ENCODE results near the gene KRTAP2-1. TPM values are rescaled to one million over a fixed set of nuclear protein-coding genes. Genes with fewer than 3 reads are reported as not detected.

The KRTAP2-1 gene
- total RNA-seq, 4 donors from 2014 or later: not detected

DNA sequence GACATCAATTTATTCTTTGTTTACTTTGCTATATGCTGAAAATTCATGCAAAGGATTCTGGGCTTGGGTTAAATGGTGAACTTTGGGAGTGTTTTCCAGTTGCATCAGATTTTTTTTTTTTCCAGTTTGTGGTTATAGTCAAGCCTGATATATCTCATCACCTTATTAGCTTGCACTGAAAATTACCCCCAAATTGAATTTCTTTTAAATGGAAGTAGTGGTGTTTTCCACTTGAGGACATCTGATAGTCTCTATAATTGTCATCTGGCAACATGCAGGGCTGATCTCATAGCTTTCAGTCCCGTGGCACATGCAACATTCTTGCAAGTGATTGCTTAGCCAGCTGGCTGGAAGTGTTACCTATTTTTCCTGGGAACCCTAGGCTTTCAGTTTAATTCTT lies 33.5 kb downstream of the KRTAP2-1 start:
- TF ChIP-seq, protein P1, sequence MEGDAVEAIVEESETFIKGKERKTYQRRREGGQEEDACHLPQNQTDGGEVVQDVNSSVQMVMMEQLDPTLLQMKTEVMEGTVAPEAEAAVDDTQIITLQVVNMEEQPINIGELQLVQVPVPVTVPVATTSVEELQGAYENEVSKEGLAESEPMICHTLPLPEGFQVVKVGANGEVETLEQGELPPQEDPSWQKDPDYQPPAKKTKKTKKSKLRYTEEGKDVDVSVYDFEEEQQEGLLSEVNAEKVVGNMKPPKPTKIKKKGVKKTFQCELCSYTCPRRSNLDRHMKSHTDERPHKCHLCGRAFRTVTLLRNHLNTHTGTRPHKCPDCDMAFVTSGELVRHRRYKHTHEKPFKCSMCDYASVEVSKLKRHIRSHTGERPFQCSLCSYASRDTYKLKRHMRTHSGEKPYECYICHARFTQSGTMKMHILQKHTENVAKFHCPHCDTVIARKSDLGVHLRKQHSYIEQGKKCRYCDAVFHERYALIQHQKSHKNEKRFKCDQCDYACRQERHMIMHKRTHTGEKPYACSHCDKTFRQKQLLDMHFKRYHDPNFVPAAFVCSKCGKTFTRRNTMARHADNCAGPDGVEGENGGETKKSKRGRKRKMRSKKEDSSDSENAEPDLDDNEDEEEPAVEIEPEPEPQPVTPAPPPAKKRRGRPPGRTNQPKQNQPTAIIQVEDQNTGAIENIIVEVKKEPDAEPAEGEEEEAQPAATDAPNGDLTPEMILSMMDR (IDR thresholded peaks at IDR 0.05; ENCODE audit: low read depth): no peak

DNA sequence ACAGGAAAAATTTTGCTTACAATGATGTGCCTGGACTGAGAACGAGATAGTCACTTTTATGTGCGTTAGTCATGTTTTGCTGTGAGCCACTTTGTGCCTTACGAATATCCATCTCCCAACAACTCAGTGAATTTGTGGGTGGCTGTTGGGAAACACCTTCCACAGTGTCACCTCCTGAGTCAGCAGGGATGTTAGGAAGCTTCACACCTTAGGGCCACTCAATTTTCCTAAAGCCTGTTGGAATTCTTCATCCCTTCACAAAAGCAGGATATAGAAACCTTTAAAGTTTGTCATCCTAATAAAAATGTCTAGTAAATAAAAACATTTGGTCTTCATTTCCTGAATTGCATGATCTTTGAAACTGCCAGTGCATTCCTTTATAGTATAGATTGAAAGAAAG lies 33.9 kb downstream of the KRTAP2-1 start:
- TF ChIP-seq, protein P1 (IDR thresholded peaks at IDR 0.05; ENCODE audit: low read depth): no peak

DNA sequence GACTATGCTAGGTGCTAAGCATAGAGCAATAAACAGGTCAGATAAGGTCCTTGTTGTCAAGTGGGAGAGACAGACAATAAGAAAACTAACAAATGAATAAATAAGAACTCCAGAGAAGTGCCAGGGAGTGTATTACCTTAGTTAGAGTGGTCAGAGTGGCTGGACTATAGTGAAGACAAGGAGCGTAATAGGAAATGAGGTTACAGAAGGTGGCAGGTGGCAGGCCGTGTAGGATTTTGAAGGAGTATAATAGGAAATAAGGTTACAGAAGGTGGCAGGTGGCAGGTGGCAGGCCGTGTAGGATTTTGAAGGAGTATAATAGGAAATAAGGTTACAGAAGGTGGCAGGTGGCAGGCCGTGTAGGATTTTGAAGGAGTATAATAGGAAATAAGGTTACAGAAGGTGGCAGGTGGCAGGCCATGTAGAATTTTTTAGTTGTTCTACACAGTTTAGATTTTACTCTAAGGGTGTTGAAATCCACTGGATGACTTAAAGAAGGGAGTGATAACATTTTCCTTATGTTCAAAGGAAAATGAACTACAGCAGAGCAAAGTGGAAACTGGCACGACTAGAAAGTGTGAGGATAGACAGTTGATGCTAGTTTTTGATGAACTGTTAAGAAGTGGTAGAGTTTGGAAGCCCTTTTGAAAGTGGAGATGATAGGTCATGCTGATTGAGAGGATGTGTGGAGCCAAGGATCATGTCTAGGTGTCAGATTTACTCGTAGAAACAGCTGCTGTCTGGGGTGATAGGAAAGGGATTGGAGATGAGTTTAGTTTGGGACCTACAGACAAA lies 34.6 kb downstream of the KRTAP2-1 start:
- TF ChIP-seq, protein P1 (IDR thresholded peaks at IDR 0.05; ENCODE audit: low read depth): no peak

DNA sequence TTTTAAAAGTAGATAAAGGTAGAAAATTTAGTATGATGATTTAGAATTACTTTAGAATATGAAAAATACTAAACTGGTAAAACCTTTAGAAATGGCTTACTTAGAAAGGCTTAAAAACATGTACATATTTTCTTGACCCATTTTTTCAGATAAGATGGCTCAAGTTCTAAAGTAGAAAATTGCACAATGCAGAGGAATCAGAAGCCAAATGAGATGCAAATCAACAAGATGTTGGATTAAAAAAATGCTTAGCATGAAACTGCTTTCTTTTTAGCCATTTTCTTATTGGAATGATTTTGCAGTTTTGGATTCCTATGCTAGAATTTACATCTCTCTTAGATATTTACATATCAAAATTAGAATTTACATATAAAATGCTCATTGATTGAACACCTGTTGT lies 36.7 kb downstream of the KRTAP2-1 start:
- TF ChIP-seq, protein P1 (IDR thresholded peaks at IDR 0.05; ENCODE audit: low read depth): no peak

DNA sequence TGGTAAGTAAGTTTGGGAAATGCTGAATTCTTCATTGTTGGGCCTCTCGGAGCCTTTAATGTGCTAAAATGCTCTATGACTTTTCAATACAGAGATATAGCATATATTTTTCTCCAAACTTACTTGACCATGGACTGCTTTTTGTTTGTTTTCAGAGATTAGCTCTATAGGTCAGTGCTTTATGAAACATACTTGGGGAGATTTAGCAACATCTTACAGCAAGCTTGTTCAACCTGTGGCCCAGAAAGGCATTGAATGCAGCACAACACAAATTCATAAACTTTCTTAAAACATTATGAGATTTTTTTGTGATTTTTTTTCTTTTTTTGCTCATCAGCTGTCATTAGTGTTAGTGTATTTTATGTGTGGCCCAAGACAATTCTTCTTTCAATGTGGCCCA lies 37.2 kb downstream of the KRTAP2-1 start:
- TF ChIP-seq, protein P1 (IDR thresholded peaks at IDR 0.05; ENCODE audit: low read depth): no peak

DNA sequence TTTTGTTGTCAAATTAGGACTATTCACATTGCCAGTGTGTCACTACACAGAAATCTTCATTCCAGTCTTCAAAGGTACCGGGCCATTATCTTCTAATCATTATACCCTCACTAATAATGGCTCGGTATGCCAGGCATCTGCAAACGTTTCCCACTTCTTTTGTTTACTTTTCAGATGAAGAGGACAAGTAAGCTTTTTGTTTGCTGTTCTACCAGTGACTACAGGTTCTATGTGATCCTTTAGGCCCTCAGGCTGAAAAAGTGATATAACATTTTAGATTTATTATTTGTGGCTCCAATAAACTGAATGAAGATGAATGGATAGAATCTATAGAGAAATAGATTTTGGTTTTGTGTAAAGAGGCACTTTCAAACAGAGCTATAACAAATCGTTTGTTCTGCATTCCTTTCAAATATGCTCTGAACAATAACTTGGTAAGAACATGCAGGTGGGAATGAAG lies 37.8 kb downstream of the KRTAP2-1 start:
- TF ChIP-seq, protein P1 (IDR thresholded peaks at IDR 0.05; ENCODE audit: low read depth): no peak

DNA sequence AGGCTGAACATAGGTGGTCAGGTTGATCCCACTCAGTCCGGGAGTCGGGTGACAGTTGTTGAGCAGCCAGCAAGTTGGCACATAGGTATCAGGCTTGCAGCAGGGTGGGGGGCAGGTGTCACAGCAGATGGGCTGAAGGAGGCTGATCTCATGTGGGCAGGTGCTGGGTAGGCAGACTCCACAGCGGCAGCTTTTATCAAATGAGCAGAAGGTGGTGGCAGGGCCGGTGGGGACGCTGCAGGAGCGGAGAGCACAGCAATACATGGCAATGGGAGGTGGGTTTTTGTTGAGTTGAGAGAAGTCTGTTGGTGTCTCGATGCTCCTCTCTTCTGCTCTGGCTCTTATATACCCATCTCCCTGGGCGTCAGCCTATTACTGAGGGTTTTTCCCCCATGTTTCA lies 38.3 kb downstream of the KRTAP2-1 start, which contains the start of gene KRTAP3-1:
TSS of gene KRTAP3-1 (minus strand) at position 318 of the 400 bp plus-strand sequence. CDS start at position 264, 54 bp downstream.
- TF ChIP-seq, protein P1 (IDR thresholded peaks at IDR 0.05; ENCODE audit: low read depth): no peak
